Endothelial cell of umbilical vein (primary cell): ENCODE data around the gene LRP1. TPM values are rescaled to one million over a fixed set of nuclear protein-coding genes. Genes with fewer than 3 reads are reported as not detected.

Source experiments
- BruUV-seq: library from RNA; stranded (reverse); fragments of 400-500 nt; replicated peaks from 2 replicates; lab custom pipeline; 2021; lab: Mats Ljungman, UMichigan
- CTCF ChIA-PET: fragments of 300-600, 350-600 bp; sonication (Branson Sonifier 250); formaldehyde crosslinking; loops from one replicate; lab custom pipeline; 2021; ENCODE audit warnings: antibody characterized with exemption, inconsistent platforms; lab: Charles Lee
- POLR2A ChIA-PET: fragments of 300-600, 350-600 bp; sonication (Branson Sonifier 250); formaldehyde crosslinking; loops from one replicate; lab custom pipeline; 2021; ENCODE audit warnings: antibody characterized with exemption, inconsistent platforms; lab: Charles Lee
- DNase-seq: peaks from one replicate; pipeline ENCODE4 v3.0.0-alpha.2; 2011; ENCODE audit warnings: low read depth, low spot score
- FAIRE-seq: peaks from 2 replicates; lab custom pipeline; 2011; peaks lifted over from hg19 to GRCh38; lab: Jason Lieb, UNC
- H2AFZ ChIP-seq: 2 replicates; pipeline ENCODE4 v1.6.0; 2012; ENCODE audit warnings: low read depth, low read length, control low read depth, inconsistent platforms
- H3K27ac ChIP-seq: 2 replicates; pipeline ENCODE4 v1.5.1; 2011; ENCODE audit warnings: low read depth, mild to moderate bottlenecking, control low read depth, low read length, moderate library complexity; ENCODE audit not compliant: insufficient read depth
- H3K27me3 ChIP-seq, 2 experiments: 2 replicates each; pipeline versions ENCODE4 v1.6.0 to v1.6.1; 2011; ENCODE audit warnings: low read length in 2 of 2, mixed read lengths in 1 of 2; ENCODE audit not compliant: control insufficient read depth in 2 of 2, insufficient read depth in 2 of 2
- H3K36me3 ChIP-seq, 2 experiments: 2 replicates in 1 of 2; 3 replicates in 1 of 2; pipeline ENCODE4 v1.5.1; 2011; ENCODE audit warnings: low read length in 2 of 2, mild to moderate bottlenecking in 1 of 2, moderate library complexity in 1 of 2; ENCODE audit not compliant: control insufficient read depth in 2 of 2, insufficient read depth in 2 of 2; ENCODE audit errors: extremely low read depth in 1 of 2
- H3K4me1 ChIP-seq: 3 replicates; pipeline ENCODE4 v1.5.1; 2011; ENCODE audit warnings: mild to moderate bottlenecking, low read length; ENCODE audit not compliant: control insufficient read depth, insufficient read depth; ENCODE audit errors: extremely low read depth
- H3K4me2 ChIP-seq: 2 replicates; pipeline ENCODE4 v1.6.1; 2011; ENCODE audit warnings: low read length, control low read depth, mixed read lengths; ENCODE audit not compliant: insufficient read depth
- H3K4me3 ChIP-seq, 3 experiments: fragments of 200-600 bp in 1 of 3; sonication (generic), shearing (Covaris generic) in 1 of 3; replicated peaks in 1 of 3; 2 replicates each; pipeline ENCODE4 v1.5.1; 2011 to 2016; ENCODE audit warnings: control low read depth in 3 of 3, low read length in 3 of 3, mild to moderate bottlenecking in 2 of 3, inconsistent platforms in 1 of 3, low read depth in 1 of 3, moderate library complexity in 1 of 3; ENCODE audit not compliant: insufficient read depth in 1 of 3
- H3K79me2 ChIP-seq: 2 replicates; pipeline ENCODE4 v1.6.0; 2012; ENCODE audit warnings: low read length, inconsistent platforms; ENCODE audit not compliant: control insufficient read depth, insufficient read depth
- H3K9ac ChIP-seq: replicated peaks from 2 replicates; pipeline ENCODE3; 2011; ENCODE audit warnings: low read length, control low read depth; ENCODE audit not compliant: insufficient read depth; ENCODE audit errors: extremely low read depth
- H3K9me1 ChIP-seq: replicated peaks from 3 replicates; pipeline ENCODE4 v1.6.0; 2011; ENCODE audit warnings: mild to moderate bottlenecking, low read length; ENCODE audit not compliant: control insufficient read depth, insufficient read depth; ENCODE audit errors: extremely low read depth
- H3K9me3 ChIP-seq: replicated peaks from 2 replicates; pipeline ENCODE4 v1.5.1; 2012; ENCODE audit warnings: low read length, inconsistent platforms; ENCODE audit not compliant: control insufficient read depth, insufficient read depth
- H4K20me1 ChIP-seq: replicated peaks from 2 replicates; pipeline ENCODE3; 2011; ENCODE audit warnings: mild to moderate bottlenecking, low read length; ENCODE audit not compliant: control insufficient read depth, insufficient read depth; ENCODE audit errors: extremely low read depth
- CTCF ChIP-seq, 2 donors: IDR thresholded peaks; 1 replicate in 1 of 2; 2 replicates in 1 of 2; pipeline ENCODE4 v1.5.1; 2011; ENCODE audit warnings: low read length in 2 of 2, mild to moderate bottlenecking in 2 of 2, moderate library complexity in 2 of 2, control low read depth in 1 of 2, inconsistent platforms in 1 of 2, low read depth in 1 of 2; ENCODE audit not compliant: insufficient read depth in 1 of 2; ENCODE audit errors: extremely low read depth in 1 of 2
- EZH2 ChIP-seq: IDR thresholded peaks from 2 replicates; pipeline ENCODE4 v1.6.1; 2012; ENCODE audit warnings: borderline replicate concordance, low read depth, mild to moderate bottlenecking, moderate library complexity, low read length, inconsistent platforms; ENCODE audit not compliant: severe bottlenecking
- FOS ChIP-seq: IDR thresholded peaks from 2 replicates; pipeline ENCODE4 v1.6.1; 2011; ENCODE audit warnings: mild to moderate bottlenecking, low read length, moderate library complexity, borderline replicate concordance; ENCODE audit not compliant: insufficient read depth
- GATA2 ChIP-seq: IDR thresholded peaks from 2 replicates; pipeline ENCODE4 v1.7.0; 2011; ENCODE audit warnings: low read depth, mild to moderate bottlenecking, moderate library complexity, mixed read lengths, low read length; ENCODE audit not compliant: insufficient read length, insufficient read depth
- JUN ChIP-seq: IDR thresholded peaks from 2 replicates; pipeline ENCODE4 v1.6.1; 2011; ENCODE audit warnings: borderline replicate concordance, low read depth; ENCODE audit not compliant: insufficient read length, insufficient read depth
- MAX ChIP-seq: IDR thresholded peaks from 2 replicates; pipeline ENCODE4 v1.6.1; 2011; ENCODE audit not compliant: insufficient read depth, insufficient read length
- MYC ChIP-seq: IDR thresholded peaks from one replicate; pipeline ENCODE4 v1.6.1; 2011; ENCODE audit warnings: mild to moderate bottlenecking, low read depth, low read length
- POLR2A ChIP-seq: IDR thresholded peaks from 2 replicates; pipeline ENCODE4 v1.6.1; 2012; ENCODE audit warnings: low read depth, mild to moderate bottlenecking, control low read depth, low read length
- POLR2AphosphoS5 ChIP-seq: IDR thresholded peaks from 2 replicates; pipeline ENCODE4 v1.6.1; 2012; ENCODE audit warnings: low read depth, mild to moderate bottlenecking, control low read depth, low read length, moderate library complexity; ENCODE audit not compliant: insufficient read depth
- dilution Hi-C: fragments of 300-500 bp; cut with MboI; formaldehyde crosslinking; loops from one replicate; pipeline ENCODE4 v1.15.0; 2019; ENCODE audit warnings: low sequenced_read_pairs; ENCODE audit not compliant: extremely low pct_ligation_motif_present
- intact Hi-C: fragments of 100-400 bp; cut with micrococcal nuclease; formaldehyde crosslinking; loops from one replicate; pipeline ENCODE4 v1.10.0; 2022
- polyA plus RNA-seq, 4 experiments: library from polyadenylated mRNA; depleted of rRNA in 3 of 4; stranded (reverse) in 3 of 4; unstranded in 1 of 4; fragments of >200 nt; gene quantifications; 2 replicates each; pipeline versions ENCODE4 v1.2.1 to v1.2.3, GENCODE V29; 2011 to 2012; ENCODE audit warnings: missing spikeins in 1 of 4
- total RNA-seq: library from RNA; stranded (reverse); gene quantifications from 2 replicates; pipeline ENCODE4 v1.2.3, GENCODE V29; 2021

The LRP1 gene
- total and polyA plus RNA-seq, 2 donors (not counting 3 experiments of a cell fraction or from before 2014, with no cell fraction given), result 1.6 to 4.6 TPM

- CTCF ChIA-PET, result no interaction called here
- no peaks in the 10 kb centered on the region for H3K9me1 ChIP-seq
- no peaks in the 10 kb centered on the region for H3K27me3 ChIP-seq
- H3K4me1 ChIP-seq, result no peaks in the 10 kb centered on the region
- no peak overlapping the region for H3K4me2 ChIP-seq
- no peaks in the 10 kb centered on the region for H4K20me1 ChIP-seq
- no peak overlapping the region for H2AFZ ChIP-seq
- no peaks in the 10 kb centered on the region for H3K79me2 ChIP-seq
- H3K9me3 ChIP-seq, result no peaks in the 10 kb centered on the region
- dilution Hi-C loops, result no loop called here
- no peak overlapping the region for H3K27ac ChIP-seq
- intact Hi-C loops, result no loop called here
- no peak overlapping the region for H3K4me3 ChIP-seq
- no peak overlapping the region for H3K9ac ChIP-seq
- no peaks in the 10 kb centered on the region for H3K36me3 ChIP-seq
- DNase-seq (no peak), FAIRE-seq (no peak)
- POLR2A ChIA-PET, result no interaction called here
- BruUV-seq, result no TSS peak
- TF ChIP-seq POLR2AphosphoS5 (no peak), EZH2 (no peak), FOS (no peak)
Measured at GRCh38 chr12:57201219-57201618, 72.9 kb downstream of the LRP1 start.

- intact Hi-C loops, result no loop called here
- H3K4me1 ChIP-seq, result no peaks in the 10 kb centered on the region
- ChIA-PET CTCF (no interaction called here), POLR2A (no interaction called here)
- H3K27ac ChIP-seq, result no peak overlapping the region
- TF ChIP-seq MYC (no peak), JUN (no peak), FOS (no peak), GATA2 (no peak), CTCF (IDR thresholded peaks at IDR 0.05; ENCODE audit: extremely low read depth in 1 of 2, insufficient read depth in 1 of 2, low read depth in 1 of 2, low read length in 2 of 2) (no peak), POLR2A (no peak), EZH2 (no peak), MAX (no peak), POLR2AphosphoS5 (no peak)
- no peaks in the 10 kb centered on the region for H3K36me3 ChIP-seq
- no peak overlapping the region for H3K4me2 ChIP-seq
- no TSS peak for BruUV-seq
- no peaks in the 10 kb centered on the region for H4K20me1 ChIP-seq
- no peaks in the 10 kb centered on the region for H3K9me1 ChIP-seq
- H3K27me3 ChIP-seq, result no peaks in the 10 kb centered on the region
- dilution Hi-C loops, result no loop called here
- H2AFZ ChIP-seq, result no peak overlapping the region
- H3K9ac ChIP-seq, result no peak overlapping the region
- no peaks in the 10 kb centered on the region for H3K9me3 ChIP-seq
- H3K79me2 ChIP-seq, result no peaks in the 10 kb centered on the region
- H3K4me3 ChIP-seq, result no peak overlapping the region
- FAIRE-seq (no peak), DNase-seq (no peak)
Measured at GRCh38 chr12:57201631-57202030, 73.3 kb downstream of the LRP1 start.
